ENCODE results near the gene ATN1.

Gene ATN1

GRCh38 chr12:6950811-6951540 is 23.2 kb downstream of the ATN1 start, which contains the start of gene PTPN6:
Gene PTPN6 (plus strand): TSS chr12:6951356. CDS start chr12:6951513, 157 bp downstream.
- in situ Hi-C loops (cut with HindIII; ENCODE audit: low pct_ligation_motif_present, low sequenced_read_pairs) = no loop called here
- H3K27me3 ChIP-seq (replicated peaks) = no peaks in the 10 kb centered on the region
- no peak for TF ChIP-seq CTCF (IDR thresholded peaks at IDR 0.05; ENCODE audit: low read depth, low read length, missing control alignments)
- no peak within 1 kb of the TSS for H3K4me3 ChIP-seq (ENCODE audit: low read depth, low read length)
- H3K36me3 ChIP-seq (replicated peaks) = no peaks in the 10 kb centered on the region
- no peak for DNase-seq
- no peak within 1 kb of the TSS for H3K27ac ChIP-seq

- Histone ChIP-seq H3K27ac (no peak overlapping the region), H3K36me3 (replicated peaks) (no peaks in the 10 kb centered on the region), H3K27me3 (replicated peaks) (no peaks in the 10 kb centered on the region), H3K4me3 (ENCODE audit: low read depth, low read length) (no peak overlapping the region)
- no peak for DNase-seq
- in situ Hi-C loops (cut with HindIII; ENCODE audit: low pct_ligation_motif_present, low sequenced_read_pairs) = no loop called here
- TF ChIP-seq CTCF (IDR thresholded peaks at IDR 0.05; ENCODE audit: low read depth, low read length, missing control alignments) = no peak
Observed at GRCh38 chr12:6951551-6952120, 23.9 kb downstream of the ATN1 start.

GRCh38 chr12:6952121-6952862 is 24.5 kb downstream of the ATN1 start:
- DNase-seq = no peak
- Histone ChIP-seq H3K27me3 (replicated peaks) (no peaks in the 10 kb centered on the region), H3K27ac (no peak overlapping the region), H3K36me3 (replicated peaks) (no peaks in the 10 kb centered on the region), H3K4me3 (ENCODE audit: low read depth, low read length) (no peak overlapping the region)
- in situ Hi-C loops (cut with HindIII; ENCODE audit: low pct_ligation_motif_present, low sequenced_read_pairs) = no loop called here
- no peak for TF ChIP-seq CTCF (IDR thresholded peaks at IDR 0.05; ENCODE audit: low read depth, low read length, missing control alignments)

GRCh38 chr12:6952863-6953441 is 25.2 kb downstream of the ATN1 start:
- H3K4me3 ChIP-seq (ENCODE audit: low read depth, low read length) = no peak overlapping the region
- in situ Hi-C loops (cut with HindIII; ENCODE audit: low pct_ligation_motif_present, low sequenced_read_pairs) = no loop called here
- no peak for DNase-seq

More at GRCh38 chr12:6952863-6953441, 25.2 kb downstream of the ATN1 start:
- no peaks in the 10 kb centered on the region for H3K27me3 ChIP-seq (replicated peaks)
- no peak overlapping the region for H3K27ac ChIP-seq
- no peaks in the 10 kb centered on the region for H3K36me3 ChIP-seq (replicated peaks)
- no peak for TF ChIP-seq CTCF (IDR thresholded peaks at IDR 0.05; ENCODE audit: low read depth, low read length, missing control alignments)

All from brain microvascular endothelial cell (primary cell).